GM12878 (cell line): ENCODE measurements around the gene PHLDB1. TPM values are rescaled to one million over a fixed set of nuclear protein-coding genes. Genes with fewer than 3 reads are reported as not detected.
"Not testable (repeated sequence)": the region's sequence is repeated elsewhere in the genome, so short reads cannot be mapped to it uniquely, and the experiment has no call there.

ENCODE experiments used
- ATAC-seq: fragments of 200-7000 bp; cut with Tn5 transposase; 3 replicates; pipeline ENCODE4 v1.9.1; 2020; ENCODE audit warnings: mild to moderate bottlenecking, moderate library complexity
- BruUV-seq: library from RNA; stranded (reverse); fragments of 400-500 nt; replicated peaks from 2 replicates; lab custom pipeline; 2021; lab: Mats Ljungman, UMichigan
- CTCF ChIA-PET: fragments of 300-600 bp; sonication (Branson Sonifier 250); formaldehyde crosslinking; extraction: SDS; loops from one replicate; lab custom pipeline; 2021; ENCODE audit warnings: inconsistent platforms; lab: Yijun Ruan, JAX
- POLR2A ChIA-PET: fragments of 350-600 bp; formaldehyde crosslinking; extraction: SDS; loops from one replicate; lab custom pipeline; 2021; ENCODE audit warnings: inconsistent platforms; lab: Charles Lee
- RAD21 ChIA-PET: fragments of 300-600 bp; sonication (Branson Sonifier 250); formaldehyde crosslinking; loops from one replicate; lab custom pipeline; 2023; ENCODE audit warnings: antibody characterized with exemption; ENCODE audit not compliant: unreplicated experiment; lab: Charles Lee
- SMC1A ChIA-PET: fragments of 300-600 bp; sonication (Branson Sonifier 250); formaldehyde crosslinking; loops from one replicate; lab custom pipeline; 2023; ENCODE audit not compliant: unreplicated experiment, uncharacterized antibody; lab: Charles Lee
- DNase-seq: peaks from one replicate; pipeline ENCODE4 v3.0.0-alpha.2; 2011; ENCODE audit warnings: low read depth, low spot score
- FAIRE-seq: peaks from 3 replicates; lab custom pipeline; 2011; peaks lifted over from hg19 to GRCh38; lab: Jason Lieb, UNC
- H2AFZ ChIP-seq: 2 replicates; pipeline ENCODE4 v1.6.0; 2011; ENCODE audit warnings: low read depth, low read length, control low read depth; ENCODE audit not compliant: control insufficient read depth
- H3K27ac ChIP-seq: 2 replicates; pipeline ENCODE4 v1.5.1; 2011; ENCODE audit warnings: control low read depth; ENCODE audit not compliant: control insufficient read depth, insufficient read depth
- H3K27me3 ChIP-seq, 2 experiments: replicated peaks in 1 of 2; 2 replicates each; pipeline versions ENCODE4 v1.6.0 to v1.6.1; 2011; ENCODE audit warnings: low read length in 1 of 2; ENCODE audit not compliant: control insufficient read depth in 2 of 2, insufficient read depth in 2 of 2
- H3K36me3 ChIP-seq, 2 experiments: 2 replicates each; pipeline ENCODE4 v1.5.1; 2011; ENCODE audit warnings: low read length in 1 of 2; ENCODE audit not compliant: control insufficient read depth in 2 of 2, insufficient read depth in 2 of 2
- H3K4me1 ChIP-seq: 2 replicates; pipeline ENCODE4 v1.6.1; 2011; ENCODE audit warnings: mild to moderate bottlenecking, low read length, moderate library complexity, mixed read lengths; ENCODE audit not compliant: control insufficient read depth, insufficient read depth
- H3K4me2 ChIP-seq: 2 replicates; pipeline ENCODE4 v1.6.0; 2011; ENCODE audit warnings: control low read depth; ENCODE audit not compliant: control insufficient read depth, insufficient read depth
- H3K4me3 ChIP-seq: fragments of 200-600 bp; sonication (generic); 2 replicates; pipeline ENCODE4 v1.5.1; 2016
- H3K79me2 ChIP-seq: 2 replicates; pipeline ENCODE4 v1.6.0; 2011; ENCODE audit warnings: low read length; ENCODE audit not compliant: control insufficient read depth, insufficient read depth
- H3K9ac ChIP-seq: 2 replicates; pipeline ENCODE4 v1.8.0; 2011; ENCODE audit warnings: low read length, control low read depth, mixed read lengths; ENCODE audit not compliant: control insufficient read depth, insufficient read depth
- H3K9me3 ChIP-seq: replicated peaks from 3 replicates; pipeline ENCODE4 v1.5.1; 2011; ENCODE audit warnings: mild to moderate bottlenecking, low read length; ENCODE audit not compliant: control insufficient read depth, insufficient read depth
- H4K20me1 ChIP-seq: 2 replicates; pipeline ENCODE4 v1.6.0; 2011; ENCODE audit not compliant: control insufficient read depth, insufficient read depth
- IRF4 ChIP-seq: IDR thresholded peaks from 2 replicates; pipeline ENCODE4 v1.6.1; 2011; ENCODE audit warnings: low read depth, low read length
- POLR2A ChIP-seq: IDR thresholded peaks from 2 replicates; pipeline ENCODE4 v1.6.1; 2011; ENCODE audit warnings: low read depth, mild to moderate bottlenecking, low read length
- POU2F2 ChIP-seq: IDR thresholded peaks from 3 replicates; pipeline ENCODE4 v1.6.1; 2011; ENCODE audit warnings: low read depth, mild to moderate bottlenecking, low read length, borderline replicate concordance
- RELA ChIP-seq: fragments of 450-650 bp; IDR thresholded peaks from 2 replicates; pipeline ENCODE4 v1.8.0; 2014; ENCODE audit warnings: borderline replicate concordance; ENCODE audit not compliant: partially characterized antibody
- WGBS: methylation state at CpG from one replicate; pipeline ENCODE4 v1.1.6; 2016; ENCODE audit warnings: low lambda C conversion rate; ENCODE audit not compliant: insufficient replicate concordance, insufficient coverage; ENCODE audit errors: missing lambda C conversion rate; 5-methylcytosine and 5-hydroxymethylcytosine counted together
- in situ Hi-C: fragments of 300-500 bp; cut with MboI; formaldehyde crosslinking; loops from 9 replicates; pipeline ENCODE4 v1.14.3; 2018; ENCODE audit warnings: mixed read lengths
- intact Hi-C: fragments of 100-400 bp; cut with micrococcal nuclease; formaldehyde crosslinking; loops from one replicate; pipeline ENCODE4 v1.14.2; 2022; ENCODE audit not compliant: unreplicated experiment
- polyA plus RNA-seq, 11 experiments: library from polyadenylated mRNA; depleted of rRNA in 4 of 11; unstranded in 6 of 11; stranded (reverse) in 5 of 11; fragments of >200 nt; fragmentation: Nextera tagmentation in 4 of 11; fragmentation: Illumina TruSeq in 1 of 11; extraction: Ambion mirVana in 4 of 11; extraction: Trizol in 1 of 11; gene quantifications; 1 replicate in 1 of 11; 2 replicates in 10 of 11; pipeline versions ENCODE4 v1.2.1 to v1.2.3, GENCODE V29; 2011 to 2016; ENCODE audit warnings: inconsistent platforms in 2 of 11, missing spikeins in 2 of 11, low read depth in 1 of 11
- total RNA-seq, 4 experiments: library from RNA; depleted of rRNA in 3 of 4; stranded (reverse); fragments of >200 nt in 3 of 4; fragmentation: Illumina TruSeq in 1 of 4; extraction: Trizol in 1 of 4; gene quantifications; 2 replicates each; pipeline versions ENCODE4 v1.2.1 to v1.2.3, GENCODE V29; 2013 to 2021

Gene PHLDB1
- total and polyA plus RNA-seq, 10 of the 15 experiments (the other 5 are each of a cell fraction or from before 2014, with no cell fraction given): 0.03 to 0.26 (median 0.18) TPM; not detected in 4

DNA sequence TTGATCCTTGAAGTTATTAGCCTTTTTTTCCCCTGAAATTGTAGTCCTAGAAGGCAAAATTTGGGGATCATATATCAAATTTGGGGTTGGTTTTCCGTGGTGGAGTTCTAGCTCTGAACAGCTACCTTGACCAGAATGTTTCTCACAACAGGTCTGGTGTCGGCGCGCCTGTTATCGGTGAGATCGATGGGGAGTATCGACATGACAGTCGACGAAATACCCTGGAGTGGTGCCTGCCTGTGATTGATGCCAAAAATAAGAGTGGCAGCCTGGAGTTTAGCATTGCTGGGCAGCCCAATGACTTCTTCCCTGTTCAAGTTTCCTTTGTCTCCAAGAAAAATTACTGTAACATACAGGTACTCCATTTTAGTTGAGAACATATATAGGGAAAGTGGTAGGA lies 9.9 kb upstream of the PHLDB1 start:
- ChIA-PET SMC1A (no interaction called here), RAD21 (no interaction called here), POLR2A (no interaction called here), CTCF (interaction anchor here (1.5 kb wide), 1 partner anchor 11 kb away, joined by 8 read pairs; no protein-coding TSS in a partner anchor)
- Histone ChIP-seq H3K9ac (no peak overlapping the region), H3K4me1 (peaks cover 9% of the 10 kb centered on the region; the same call in 1 of the 2 replicates), H2AFZ (no peak overlapping the region), H3K9me3 (no peaks in the 10 kb centered on the region), H4K20me1 (no peaks in the 10 kb centered on the region), H3K4me3 (no peak overlapping the region), H3K36me3 (peaks cover 10 to 36% of the 10 kb centered on the region in 2 experiments), H3K27ac (no peak overlapping the region), H3K79me2 (no peaks in the 10 kb centered on the region), H3K27me3 (no peaks in the 10 kb centered on the region), H3K4me2 (no peak overlapping the region)
- no peak for FAIRE-seq
- DNase-seq: no peak
- ATAC-seq: no peak
- no TSS peak for BruUV-seq
- in situ Hi-C loops (no loop called here), intact Hi-C loops (no loop called here)
- WGBS: 98% methylated on average over 9 of the region's 9 CpGs
- TF ChIP-seq RELA: no peak
- no peak for TF ChIP-seq IRF4

DNA sequence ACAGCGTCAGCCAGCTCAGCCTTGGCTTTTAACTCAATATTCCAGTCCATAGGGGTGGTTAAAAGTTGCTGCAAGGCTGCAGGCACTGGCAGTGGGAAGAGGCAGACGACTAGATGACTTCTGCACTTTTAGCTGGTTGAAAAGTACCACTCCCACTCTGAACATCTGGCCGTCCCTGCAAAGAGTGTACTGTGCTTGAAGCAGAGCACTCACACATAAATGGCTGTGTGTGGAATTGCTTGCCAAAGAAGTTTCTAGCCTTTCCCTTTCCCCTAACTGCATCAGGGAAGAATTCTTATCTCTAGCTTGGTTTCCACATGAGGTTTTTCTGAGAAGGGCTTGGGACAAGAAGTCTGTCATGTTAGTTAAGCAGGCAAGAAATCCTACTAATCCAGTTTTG lies 5.1 kb upstream of the PHLDB1 start:
- SMC1A ChIA-PET: interaction anchor here (1.0 kb wide), 1 partner anchor 151 kb away, joined by 3 read pairs; no protein-coding TSS in a partner anchor
- 0 out of 2 replicates have a peak, but pooled peaks have one; percentile 18 for TF ChIP-seq POLR2A
- TF ChIP-seq POU2F2: no peak
- whole genome bisulfite sequencing: 77% methylated on average over 3 of the region's 3 CpGs

DNA sequence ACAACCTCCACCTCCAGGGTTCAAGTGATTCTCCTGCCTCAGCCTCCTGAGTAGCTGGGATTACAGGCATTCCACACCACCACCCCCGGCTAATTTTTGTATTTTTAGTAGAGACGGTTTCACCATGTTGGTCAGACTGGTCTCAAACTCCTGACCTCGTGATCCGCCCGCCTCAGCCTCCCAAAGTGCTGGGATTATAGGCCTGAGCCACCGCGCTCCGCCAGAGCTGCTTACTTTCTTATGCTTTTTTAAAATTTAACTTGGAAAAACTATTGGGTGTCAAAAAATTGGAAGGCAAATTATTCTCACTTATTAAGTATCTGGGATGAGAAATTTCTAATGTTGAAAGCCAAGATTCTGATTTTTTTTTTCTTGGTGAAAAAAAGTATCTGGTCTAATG lies 3.7 kb upstream of the PHLDB1 start:
- H3K9me3 ChIP-seq, H3K4me2 ChIP-seq, H3K4me1 ChIP-seq, H3K79me2 ChIP-seq, POLR2A ChIA-PET, DNase-seq, ATAC-seq, intact Hi-C loops, H4K20me1 ChIP-seq, H3K9ac ChIP-seq, H3K4me3 ChIP-seq, FAIRE-seq, H2AFZ ChIP-seq, in situ Hi-C loops, H3K27me3 ChIP-seq, BruUV-seq, H3K27ac ChIP-seq: not testable (repeated sequence)
- 98% methylated on average over 8 of the region's 8 CpGs for WGBS
- ChIA-PET SMC1A (interaction anchor here (0.7 kb wide), 2 partner anchors 9 to 96 kb away, joined by 3 read pairs; no protein-coding TSS in a partner anchor), RAD21 (interaction anchor here (2.2 kb wide), 1 partner anchor 9 kb away, joined by 9 read pairs; no protein-coding TSS in a partner anchor), CTCF (interaction anchor here (0.7 to 3.2 kb wide), 5 partner anchors 8 to 33 kb away, joined by 3 to 10 read pairs (median 4); no protein-coding TSS in a partner anchor)
- peaks cover 6 to 16% of the 10 kb centered on the region in 2 experiments; a peak in 3 of 4 replicates for H3K36me3 ChIP-seq

More for the DNA sequence above, 5.1 kb upstream of the PHLDB1 start:
- H4K20me1 ChIP-seq: peaks cover 3% of the 10 kb centered on the region; the same call in 1 of the 2 replicates
- no peak overlapping the region for H3K4me3 ChIP-seq
- ATAC-seq: no peak
- H3K27me3 ChIP-seq: 0 out of 4 replicates have a peak, but pooled peaks cover 1 to 4% of the 10 kb centered on the region in 2 experiments
- RAD21 ChIA-PET: no interaction called here
- H3K36me3 ChIP-seq: peaks cover 6 to 19% of the 10 kb centered on the region in 2 experiments; a peak in 3 of 4 replicates
- no peaks in the 10 kb centered on the region for H3K9me3 ChIP-seq
- FAIRE-seq: no peak
- H3K4me2 ChIP-seq: no peak overlapping the region
- no peak overlapping the region for H3K27ac ChIP-seq
- CTCF ChIA-PET: no interaction called here
- no peaks in the 10 kb centered on the region for H3K4me1 ChIP-seq
- no peak for DNase-seq
- no peak overlapping the region for H2AFZ ChIP-seq
- POLR2A ChIA-PET: no interaction called here
- intact Hi-C loops (no loop called here), in situ Hi-C loops (no loop called here)
- no peaks in the 10 kb centered on the region for H3K79me2 ChIP-seq
- no TSS peak for BruUV-seq
- no peak overlapping the region for H3K9ac ChIP-seq
